DMS114 treated with DMSO at 0.1 percent for 48 hours (cell line): ENCODE results near the gene ZFHX3.

Experiments used
- DNase-seq: peaks from one replicate; lab custom pipeline; 2025; ENCODE audit not compliant: unreplicated experiment; lab: John Stamatoyannopoulos, UW

The ZFHX3 gene

GRCh38 chr16:73040735-73041402 is 7.1 kb downstream of the ZFHX3 start:
- DNase-seq, result no peak

GRCh38 chr16:73040136-73040535 is 7.8 kb downstream of the ZFHX3 start:
- DNase-seq, result no peak

GRCh38 chr16:73037845-73038570 is 9.9 kb downstream of the ZFHX3 start:
- no peak for DNase-seq

- DNase-seq, result no peak
Measured at GRCh38 chr16:73037331-73037745, 10.6 kb downstream of the ZFHX3 start.

GRCh38 chr16:73036074-73036826 is 11.7 kb downstream of the ZFHX3 start:
- DNase-seq, result no peak

- DNase-seq, result no peak
Measured at GRCh38 chr16:73034374-73034773, 13.6 kb downstream of the ZFHX3 start.

- no peak for DNase-seq
Measured at GRCh38 chr16:73033271-73033998, 14.5 kb downstream of the ZFHX3 start.

- DNase-seq, result no peak
Measured at GRCh38 chr16:73032541-73033270, 15.2 kb downstream of the ZFHX3 start.

GRCh38 chr16:73031984-73032383 is 15.9 kb downstream of the ZFHX3 start:
- DNase-seq, result no peak

GRCh38 chr16:73031155-73031866 is 16.6 kb downstream of the ZFHX3 start:
- no peak for DNase-seq

GRCh38 chr16:73028721-73029361 is 19.1 kb downstream of the ZFHX3 start:
- no peak for DNase-seq

- DNase-seq, result no peak
Measured at GRCh38 chr16:73028263-73028662, 19.7 kb downstream of the ZFHX3 start.

- no peak for DNase-seq
Measured at GRCh38 chr16:73027685-73028111, 20.2 kb downstream of the ZFHX3 start.

GRCh38 chr16:73026754-73027684 is 20.9 kb downstream of the ZFHX3 start:
- no peak for DNase-seq

GRCh38 chr16:73025856-73026210 is 22.1 kb downstream of the ZFHX3 start:
- no peak for DNase-seq

- no peak for DNase-seq
Measured at GRCh38 chr16:73025151-73025855, 22.6 kb downstream of the ZFHX3 start.

- no peak for DNase-seq
Measured at GRCh38 chr16:73024571-73025105, 23.3 kb downstream of the ZFHX3 start.
